ENCODE results near the gene UCP2. TPM values are rescaled to one million over a fixed set of nuclear protein-coding genes. Genes with fewer than 3 reads are reported as not detected.

UCP2 gene, protein sequence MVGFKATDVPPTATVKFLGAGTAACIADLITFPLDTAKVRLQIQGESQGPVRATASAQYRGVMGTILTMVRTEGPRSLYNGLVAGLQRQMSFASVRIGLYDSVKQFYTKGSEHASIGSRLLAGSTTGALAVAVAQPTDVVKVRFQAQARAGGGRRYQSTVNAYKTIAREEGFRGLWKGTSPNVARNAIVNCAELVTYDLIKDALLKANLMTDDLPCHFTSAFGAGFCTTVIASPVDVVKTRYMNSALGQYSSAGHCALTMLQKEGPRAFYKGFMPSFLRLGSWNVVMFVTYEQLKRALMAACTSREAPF
- 59.6 and 64.1 TPM in 2 replicates for total RNA-seq (2013; cell fraction: nucleolus; rRNA removed)
- total RNA-seq (2014; rRNA removed) (31.1 and 34.0 TPM in 2 replicates), total RNA-seq (2014; rRNA removed; fragmentation: Illumina TruSeq; extraction: Trizol) (32.9 and 36.0 TPM in 2 replicates), total RNA-seq (2021) (224 and 237 TPM in 2 replicates), polyA plus RNA-seq (2011; rRNA removed) (27.6 and 52.2 TPM in 2 replicates), polyA plus RNA-seq (2014; fragmentation: Illumina TruSeq; extraction: Trizol) (122 and 187 TPM in 2 replicates), polyA plus RNA-seq (2014; fragmentation: Nextera tagmentation; extraction: Ambion mirVana) (100 to 1,000 TPM; 122 to 134 TPM), polyA plus RNA-seq (2014; rRNA removed) (158 and 175 TPM in 2 replicates), polyA plus RNA-seq (2016; fragmentation: Nextera tagmentation; extraction: Ambion mirVana) (100 to 1,000 TPM; 228 to 248 TPM), polyA minus RNA-seq (2011; rRNA and poly(A)+ RNA removed) (116 and 196 TPM in 2 replicates), Bru-seq, nascent RNA (percentile 95 among the genes with signal in this experiment), BruChase-seq, experiment 1, labeled RNA remaining after a 6-hour chase (percentile 74 among the genes with signal in this experiment), BruChase-seq, experiment 2, labeled RNA remaining after a 2-hour chase (percentile 72 among the genes with signal in this experiment)
- 127 TPM for polyA plus RNA-seq (2011; ENCODE audit: low read depth)
- polyA plus RNA-seq (2011; cell fraction: cytosol; rRNA removed): 146 and 147 TPM in 2 replicates
- 71.7 and 83.1 TPM in 2 replicates for polyA plus RNA-seq (2011; cell fraction: nucleus; rRNA removed)
- 196 and 231 TPM in 2 replicates for polyA plus RNA-seq (2012)
- polyA minus RNA-seq (2011; cell fraction: cytosol; rRNA and poly(A)+ RNA removed): 109 TPM in 2 replicates
- 77.9 and 115 TPM in 2 replicates for polyA minus RNA-seq (2011; cell fraction: nucleus; rRNA and poly(A)+ RNA removed)
- long read RNA-seq, experiment 1, transcript UCP2-201 (8 exons, 2,113 nt): major isoform, 31 of 31 reads
- long read RNA-seq, experiment 1, partial matches to known transcripts: 0 of 31 reads
- long read RNA-seq, experiment 1, other reads (novel, unspliced or antisense): 0 of 31 reads
- long read RNA-seq, experiment 2, transcript UCP2-201 (8 exons, 2,113 nt): major isoform, 10 of 11 reads
- long read RNA-seq, experiment 2, partial matches to known transcripts: 0 of 11 reads
- long read RNA-seq, experiment 2, other reads (novel, unspliced or antisense): 1 of 11 reads

DNA sequence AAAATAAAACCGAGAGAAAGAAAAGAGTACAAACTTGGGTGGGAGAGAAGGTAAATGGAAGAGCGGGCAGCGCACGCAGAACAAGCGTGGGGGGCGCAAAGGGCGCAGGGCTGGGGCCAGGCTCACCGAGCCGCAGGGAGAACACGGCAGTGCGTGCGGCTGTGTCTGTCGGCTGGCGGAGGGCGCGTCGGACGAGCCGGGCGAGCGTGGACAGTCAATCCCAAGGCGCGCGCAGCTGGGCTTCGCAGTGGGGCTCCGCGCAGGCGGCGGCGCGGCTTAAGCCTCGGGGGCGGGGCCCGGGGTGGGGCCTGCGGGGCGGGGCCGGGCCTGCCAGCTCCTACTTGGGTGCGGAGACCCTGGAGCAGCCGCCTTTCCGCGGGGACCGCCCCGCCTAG, at the start of gene UCP2:
Gene UCP2, minus strand, starts transcription at position 249 of the 395 bp plus-strand sequence. CDS start 4,465 bp downstream, outside the sequence.
- peak within 1 kb of the TSS; percentile 85 for H3K27ac ChIP-seq (ENCODE audit: control insufficient read depth, insufficient read depth)
- intact Hi-C loops (cut with micrococcal nuclease; ENCODE audit: unreplicated experiment): loop anchor here (5.0 kb wide), 2 partner anchors 40 to 190 kb away; partner anchors contain the start of genes C2CD3 and PPME1
- under 1% methylated on average over 41 of the region's 43 CpGs for WGBS (ENCODE audit: insufficient coverage, insufficient replicate concordance, low lambda C conversion rate, missing lambda C conversion rate)
- no peak for FAIRE-seq
- peaks cover 5 to 9% of the 10 kb centered on the region in 2 experiments; a peak in 3 of 4 replicates for H3K36me3 ChIP-seq (ENCODE audit: control insufficient read depth in 2 of 2, insufficient read depth in 2 of 2, low read length in 1 of 2)
- H3K9ac ChIP-seq (ENCODE audit: control insufficient read depth, insufficient read depth, low read length): peak within 1 kb of the TSS; percentile 92
- POLR2A ChIA-PET: interaction anchor here (0.7 to 4.3 kb wide), 14 partner anchors 8 to 467 kb away, joined by 3 to 41 read pairs (median 4); partner anchors contain the start of genes C2CD3, PPME1 and RAB6A
- in situ Hi-C loops (cut with MboI): no loop called here
- RAD21 ChIA-PET (ENCODE audit: unreplicated experiment): interaction anchor here (0.6 to 5.1 kb wide), 11 partner anchors 9 to 189 kb away, joined by 3 to 47 read pairs (median 4); partner anchors contain the start of genes C2CD3 and PPME1
- no peaks in the 10 kb centered on the region for H4K20me1 ChIP-seq (ENCODE audit: control insufficient read depth, insufficient read depth)
- H3K79me2 ChIP-seq (ENCODE audit: control insufficient read depth, insufficient read depth, low read length): peaks cover 46% of the 10 kb centered on the region
- CTCF ChIA-PET: interaction anchor here (1.4 kb wide), 1 partner anchor 36 kb away, joined by 4 read pairs; no protein-coding TSS in a partner anchor
- peak within 1 kb of the TSS; percentile 89 for H3K4me3 ChIP-seq
- H2AFZ ChIP-seq (ENCODE audit: control insufficient read depth, low read depth, low read length): peak within 1 kb of the TSS; percentile 84
- peak within 1 kb of the TSS; percentile 99 for H3K4me2 ChIP-seq (ENCODE audit: control insufficient read depth, insufficient read depth)
- no peak for DNase-seq (ENCODE audit: low read depth, low spot score)
- peak; percentile 79 for ATAC-seq
- peaks cover 29% of the 10 kb centered on the region for H3K4me1 ChIP-seq (ENCODE audit: control insufficient read depth, insufficient read depth, low read length)
- BruUV-seq (replicated peaks): no TSS peak
- no peaks in the 10 kb centered on the region for H3K27me3 ChIP-seq (replicated peaks in 1 of 2; ENCODE audit: control insufficient read depth in 2 of 2, insufficient read depth in 2 of 2, low read length in 1 of 2)
- no peaks in the 10 kb centered on the region for H3K9me3 ChIP-seq (replicated peaks; ENCODE audit: control insufficient read depth, insufficient read depth, low read length)
- SMC1A ChIA-PET (ENCODE audit: uncharacterized antibody, unreplicated experiment): interaction anchor here (0.8 to 5.5 kb wide), 8 partner anchors 9 to 203 kb away, joined by 3 to 49 read pairs (median 7); no protein-coding TSS in a partner anchor
- TF ChIP-seq ETV6 (conservative IDR thresholded peaks at IDR 0.05 in 1 of 2, IDR thresholded peaks at IDR 0.05 in 1 of 2; ENCODE audit: borderline replicate concordance in 1 of 2, low read depth in 1 of 2) (no peak), SIX5 (IDR thresholded peaks at IDR 0.05; ENCODE audit: low read depth, low read length, severe bottlenecking) (no peak), BCL11A (IDR thresholded peaks at IDR 0.05; ENCODE audit: low read depth, low read length) (no peak), CREB1 (IDR thresholded peaks at IDR 0.05; ENCODE audit: low read depth) (no peak), CBX3 (IDR thresholded peaks at IDR 0.05; ENCODE audit: borderline replicate concordance, low read depth) (no peak), SMAD5 (IDR thresholded peaks at IDR 0.05; ENCODE audit: low read depth) (0 out of 2 replicates have a peak, but pooled peaks have one; percentile 25)
- TF ChIP-seq, protein P1, sequence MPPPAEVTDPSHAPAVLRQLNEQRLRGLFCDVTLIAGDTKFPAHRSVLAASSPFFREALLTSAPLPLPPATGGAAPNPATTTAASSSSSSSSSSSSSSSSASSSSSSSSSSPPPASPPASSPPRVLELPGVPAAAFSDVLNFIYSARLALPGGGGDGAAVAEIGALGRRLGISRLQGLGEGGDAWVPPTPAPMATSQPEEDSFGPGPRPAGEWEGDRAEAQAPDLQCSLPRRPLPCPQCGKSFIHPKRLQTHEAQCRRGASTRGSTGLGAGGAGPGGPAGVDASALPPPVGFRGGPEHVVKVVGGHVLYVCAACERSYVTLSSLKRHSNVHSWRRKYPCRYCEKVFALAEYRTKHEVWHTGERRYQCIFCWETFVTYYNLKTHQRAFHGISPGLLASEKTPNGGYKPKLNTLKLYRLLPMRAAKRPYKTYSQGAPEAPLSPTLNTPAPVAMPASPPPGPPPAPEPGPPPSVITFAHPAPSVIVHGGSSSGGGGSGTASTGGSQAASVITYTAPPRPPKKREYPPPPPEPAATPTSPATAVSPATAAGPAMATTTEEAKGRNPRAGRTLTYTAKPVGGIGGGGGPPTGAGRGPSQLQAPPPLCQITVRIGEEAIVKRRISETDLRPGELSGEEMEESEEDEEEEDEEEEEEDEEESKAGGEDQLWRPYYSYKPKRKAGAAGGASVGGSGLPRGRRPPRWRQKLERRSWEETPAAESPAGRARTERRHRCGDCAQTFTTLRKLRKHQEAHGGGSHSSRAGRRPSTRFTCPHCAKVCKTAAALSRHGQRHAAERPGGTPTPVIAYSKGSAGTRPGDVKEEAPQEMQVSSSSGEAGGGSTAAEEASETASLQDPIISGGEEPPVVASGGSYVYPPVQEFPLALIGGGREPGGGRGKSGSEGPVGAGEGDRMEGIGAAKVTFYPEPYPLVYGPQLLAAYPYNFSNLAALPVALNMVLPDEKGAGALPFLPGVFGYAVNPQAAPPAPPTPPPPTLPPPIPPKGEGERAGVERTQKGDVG (CRISPR knock-in tag; IDR thresholded peaks at IDR 0.05): no peak
- TF ChIP-seq, protein P2, sequence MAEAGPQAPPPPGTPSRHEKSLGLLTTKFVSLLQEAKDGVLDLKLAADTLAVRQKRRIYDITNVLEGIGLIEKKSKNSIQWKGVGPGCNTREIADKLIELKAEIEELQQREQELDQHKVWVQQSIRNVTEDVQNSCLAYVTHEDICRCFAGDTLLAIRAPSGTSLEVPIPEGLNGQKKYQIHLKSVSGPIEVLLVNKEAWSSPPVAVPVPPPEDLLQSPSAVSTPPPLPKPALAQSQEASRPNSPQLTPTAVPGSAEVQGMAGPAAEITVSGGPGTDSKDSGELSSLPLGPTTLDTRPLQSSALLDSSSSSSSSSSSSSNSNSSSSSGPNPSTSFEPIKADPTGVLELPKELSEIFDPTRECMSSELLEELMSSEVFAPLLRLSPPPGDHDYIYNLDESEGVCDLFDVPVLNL (IDR thresholded peaks at IDR 0.05; ENCODE audit: low read depth, low read length): no peak
- TF ChIP-seq, protein P3, sequence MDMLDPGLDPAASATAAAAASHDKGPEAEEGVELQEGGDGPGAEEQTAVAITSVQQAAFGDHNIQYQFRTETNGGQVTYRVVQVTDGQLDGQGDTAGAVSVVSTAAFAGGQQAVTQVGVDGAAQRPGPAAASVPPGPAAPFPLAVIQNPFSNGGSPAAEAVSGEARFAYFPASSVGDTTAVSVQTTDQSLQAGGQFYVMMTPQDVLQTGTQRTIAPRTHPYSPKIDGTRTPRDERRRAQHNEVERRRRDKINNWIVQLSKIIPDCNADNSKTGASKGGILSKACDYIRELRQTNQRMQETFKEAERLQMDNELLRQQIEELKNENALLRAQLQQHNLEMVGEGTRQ (IDR thresholded peaks at IDR 0.05; ENCODE audit: borderline replicate concordance, low read depth, low read length): no peak
- TF ChIP-seq, protein P4, sequence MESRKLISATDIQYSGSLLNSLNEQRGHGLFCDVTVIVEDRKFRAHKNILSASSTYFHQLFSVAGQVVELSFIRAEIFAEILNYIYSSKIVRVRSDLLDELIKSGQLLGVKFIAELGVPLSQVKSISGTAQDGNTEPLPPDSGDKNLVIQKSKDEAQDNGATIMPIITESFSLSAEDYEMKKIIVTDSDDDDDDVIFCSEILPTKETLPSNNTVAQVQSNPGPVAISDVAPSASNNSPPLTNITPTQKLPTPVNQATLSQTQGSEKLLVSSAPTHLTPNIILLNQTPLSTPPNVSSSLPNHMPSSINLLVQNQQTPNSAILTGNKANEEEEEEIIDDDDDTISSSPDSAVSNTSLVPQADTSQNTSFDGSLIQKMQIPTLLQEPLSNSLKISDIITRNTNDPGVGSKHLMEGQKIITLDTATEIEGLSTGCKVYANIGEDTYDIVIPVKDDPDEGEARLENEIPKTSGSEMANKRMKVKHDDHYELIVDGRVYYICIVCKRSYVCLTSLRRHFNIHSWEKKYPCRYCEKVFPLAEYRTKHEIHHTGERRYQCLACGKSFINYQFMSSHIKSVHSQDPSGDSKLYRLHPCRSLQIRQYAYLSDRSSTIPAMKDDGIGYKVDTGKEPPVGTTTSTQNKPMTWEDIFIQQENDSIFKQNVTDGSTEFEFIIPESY (IDR thresholded peaks at IDR 0.05): no peak

Data from GM12878 (cell line).